A673 (cell line): ENCODE data around the gene CHRNA1.

Experiments used
- CTCF ChIP-seq: fragments of 300-800, 200-600 bp; sonication (generic); conservative IDR thresholded peaks from 2 replicates; pipeline ENCODE4 v1.5.1; 2017; ENCODE audit warnings: low read depth, mild to moderate bottlenecking, antibody characterized with exemption, low read length, moderate library complexity, mixed read lengths
- EZH2 ChIP-seq: fragments of 200-600 bp; sonication (generic); IDR thresholded peaks from 2 replicates; pipeline ENCODE4 v1.6.1; 2017; ENCODE audit warnings: borderline replicate concordance, low read depth, mild to moderate bottlenecking, mixed read lengths, antibody characterized with exemption, low read length; ENCODE audit not compliant: poor library complexity, severe bottlenecking

- no peak for TF ChIP-seq CTCF
- no peak for TF ChIP-seq EZH2
Measured at GRCh38 chr2:174791746-174792280, 27.5 kb upstream of the CHRNA1 start.
